ENCODE measurements around the gene MPRIP. TPM values are rescaled to one million over a fixed set of nuclear protein-coding genes. Genes with fewer than 3 reads are reported as not detected.
A peak's percentile ranks its signal among the peaks of the same experiment; 100 is the strongest.

The MPRIP gene
- total and polyA plus RNA-seq, 8 donors = 80.2 to 518 (median 190) TPM

DNA sequence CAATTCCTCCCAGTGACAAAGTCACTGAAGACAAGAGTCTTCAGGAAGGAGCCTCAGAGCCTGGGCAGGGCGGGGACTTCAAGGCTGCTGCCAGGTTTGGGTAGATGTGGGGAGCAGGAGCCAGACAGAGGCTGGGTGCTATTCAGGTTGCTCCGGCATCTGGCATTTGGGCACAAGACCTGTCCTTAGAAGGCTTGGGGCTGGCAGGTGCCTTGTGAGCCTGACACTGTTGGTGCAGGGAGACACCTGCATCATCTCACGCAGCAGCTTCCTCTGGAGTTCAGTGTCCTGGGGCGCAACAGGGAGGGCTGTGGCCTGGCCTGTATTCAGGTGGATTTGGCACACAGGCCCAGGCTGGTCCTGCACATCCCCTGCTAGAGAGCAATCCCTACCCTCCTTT, 65.0 kb downstream of the MPRIP start:
- no peak overlapping the region for H3K4me3 ChIP-seq
- no peaks in the 10 kb centered on the region for H3K9me3 ChIP-seq
- H3K27ac ChIP-seq = peak overlapping the region; percentile 13 to 77 (median 74)
- H3K4me1 ChIP-seq = peaks cover 53 to 85% (median 67%) of the 10 kb centered on the region in 4 donors
- DNase-seq = no peak
- TF ChIP-seq EP300 (IDR thresholded peaks at IDR 0.05) = no peak
- TF ChIP-seq POLR2AphosphoS5 (IDR thresholded peaks at IDR 0.05) = no peak
- TF ChIP-seq POLR2A (IDR thresholded peaks at IDR 0.05) = no peak
- TF ChIP-seq, protein P1, sequence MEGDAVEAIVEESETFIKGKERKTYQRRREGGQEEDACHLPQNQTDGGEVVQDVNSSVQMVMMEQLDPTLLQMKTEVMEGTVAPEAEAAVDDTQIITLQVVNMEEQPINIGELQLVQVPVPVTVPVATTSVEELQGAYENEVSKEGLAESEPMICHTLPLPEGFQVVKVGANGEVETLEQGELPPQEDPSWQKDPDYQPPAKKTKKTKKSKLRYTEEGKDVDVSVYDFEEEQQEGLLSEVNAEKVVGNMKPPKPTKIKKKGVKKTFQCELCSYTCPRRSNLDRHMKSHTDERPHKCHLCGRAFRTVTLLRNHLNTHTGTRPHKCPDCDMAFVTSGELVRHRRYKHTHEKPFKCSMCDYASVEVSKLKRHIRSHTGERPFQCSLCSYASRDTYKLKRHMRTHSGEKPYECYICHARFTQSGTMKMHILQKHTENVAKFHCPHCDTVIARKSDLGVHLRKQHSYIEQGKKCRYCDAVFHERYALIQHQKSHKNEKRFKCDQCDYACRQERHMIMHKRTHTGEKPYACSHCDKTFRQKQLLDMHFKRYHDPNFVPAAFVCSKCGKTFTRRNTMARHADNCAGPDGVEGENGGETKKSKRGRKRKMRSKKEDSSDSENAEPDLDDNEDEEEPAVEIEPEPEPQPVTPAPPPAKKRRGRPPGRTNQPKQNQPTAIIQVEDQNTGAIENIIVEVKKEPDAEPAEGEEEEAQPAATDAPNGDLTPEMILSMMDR (IDR thresholded peaks at IDR 0.05) = no peak
- 81 to 91% (median 84%) methylated on average over 4 of the region's 4 CpGs for WGBS, 5 donors
- no peaks in the 10 kb centered on the region for H3K27me3 ChIP-seq
- intact Hi-C loops (cut with DNase I; ENCODE audit: low total_unique reads) = no loop called here
- H3K36me3 ChIP-seq = peaks cover 0 to 12% (median 9%) of the 10 kb centered on the region in 4 donors

DNA sequence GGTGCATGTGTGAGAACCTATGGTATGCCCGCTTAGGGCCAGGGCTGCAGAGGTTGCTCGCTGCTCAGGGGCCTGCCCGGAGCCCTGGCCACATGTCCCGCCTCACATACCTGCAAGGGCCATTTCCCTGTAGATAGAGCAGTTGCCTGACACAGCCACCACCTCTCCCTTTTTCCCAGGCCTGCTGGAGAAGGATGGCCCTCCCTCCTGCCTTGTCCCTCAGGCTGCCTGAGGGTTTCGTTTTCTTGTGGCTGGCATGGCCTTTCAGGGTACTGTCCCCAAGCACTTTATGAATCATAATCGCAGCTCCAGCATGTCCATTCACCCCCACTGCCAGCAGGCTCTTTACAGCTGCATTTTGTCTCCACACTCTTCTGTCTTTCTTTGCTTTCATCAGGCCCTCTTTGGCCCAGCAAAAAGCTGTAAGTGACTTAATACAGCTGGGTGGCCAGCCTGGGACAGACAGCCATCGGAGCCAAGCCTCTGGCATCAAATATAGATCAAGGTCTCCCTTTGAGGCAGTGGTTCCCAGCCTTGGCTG, 65.7 kb downstream of the MPRIP start:
- intact Hi-C loops (cut with DNase I; ENCODE audit: low total_unique reads) = no loop called here
- Histone ChIP-seq H3K9me3 (no peaks in the 10 kb centered on the region), H3K4me1 (peaks cover 53 to 85% (median 69%) of the 10 kb centered on the region in 4 donors), H3K27ac (peak overlapping the region; percentile 13 to 77 (median 74)), H3K27me3 (no peaks in the 10 kb centered on the region), H3K4me3 (no peak overlapping the region), H3K36me3 (peaks cover 0 to 12% (median 3%) of the 10 kb centered on the region in 4 donors)
- TF ChIP-seq POLR2A (IDR thresholded peaks at IDR 0.05) (no peak), EP300 (IDR thresholded peaks at IDR 0.05) (no peak), POLR2AphosphoS5 (IDR thresholded peaks at IDR 0.05) (peak in 1 of 3 donors; percentile 44)
- TF ChIP-seq, protein P1 (IDR thresholded peaks at IDR 0.05) = no peak
- DNase-seq = peak in 1 of 2 donors; percentile 39
- 34 to 45% (median 37%) methylated on average over 7 of the region's 7 CpGs for WGBS, 5 donors

DNA sequence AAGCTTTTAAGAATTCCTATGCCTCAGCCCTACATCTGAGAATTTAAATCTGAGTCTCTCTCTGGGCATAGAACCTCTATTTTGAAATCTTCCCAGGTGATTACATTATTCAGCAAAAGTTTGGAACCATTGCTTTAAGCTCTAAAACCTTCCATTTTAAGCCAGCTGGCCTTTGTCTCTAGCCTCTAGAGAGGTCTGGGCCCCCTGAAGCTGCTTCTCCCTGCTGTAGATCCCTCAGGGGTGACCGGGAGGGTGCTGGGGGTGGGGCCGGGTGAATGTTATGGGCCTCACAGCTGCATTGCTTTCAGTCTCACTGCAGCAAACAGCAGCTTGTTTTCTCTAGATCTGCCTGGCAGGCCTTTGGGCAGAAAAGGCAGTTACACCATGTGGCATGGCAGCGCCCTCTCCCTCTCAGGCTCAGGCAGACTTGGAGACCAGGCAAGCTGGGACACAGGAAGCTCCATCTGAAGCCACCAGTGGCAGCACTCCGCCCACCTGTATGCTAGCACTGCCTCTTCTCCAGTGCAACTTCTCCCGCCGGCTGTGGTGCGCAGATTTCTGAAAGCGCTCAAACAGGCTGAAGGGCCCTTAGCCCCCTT, 66.3 kb downstream of the MPRIP start:
- 26 to 60% (median 30%) methylated on average over 8 of the region's 8 CpGs for WGBS, 5 donors
- Histone ChIP-seq H3K4me1 (peaks cover 53 to 80% (median 72%) of the 10 kb centered on the region in 4 donors), H3K36me3 (peaks cover 0 to 12% (median 3%) of the 10 kb centered on the region in 4 donors), H3K4me3 (no peak overlapping the region), H3K27me3 (no peaks in the 10 kb centered on the region), H3K9me3 (no peaks in the 10 kb centered on the region), H3K27ac (peak overlapping the region; percentile 70 to 78 (median 74))
- TF ChIP-seq EP300 (IDR thresholded peaks at IDR 0.05) = no peak
- no peak for TF ChIP-seq POLR2A (IDR thresholded peaks at IDR 0.05)
- TF ChIP-seq, protein P1 (IDR thresholded peaks at IDR 0.05) = no peak
- TF ChIP-seq POLR2AphosphoS5 (IDR thresholded peaks at IDR 0.05) = no peak
- intact Hi-C loops (cut with DNase I; ENCODE audit: low total_unique reads) = no loop called here
- peak; percentile 57 to 69 for DNase-seq

DNA sequence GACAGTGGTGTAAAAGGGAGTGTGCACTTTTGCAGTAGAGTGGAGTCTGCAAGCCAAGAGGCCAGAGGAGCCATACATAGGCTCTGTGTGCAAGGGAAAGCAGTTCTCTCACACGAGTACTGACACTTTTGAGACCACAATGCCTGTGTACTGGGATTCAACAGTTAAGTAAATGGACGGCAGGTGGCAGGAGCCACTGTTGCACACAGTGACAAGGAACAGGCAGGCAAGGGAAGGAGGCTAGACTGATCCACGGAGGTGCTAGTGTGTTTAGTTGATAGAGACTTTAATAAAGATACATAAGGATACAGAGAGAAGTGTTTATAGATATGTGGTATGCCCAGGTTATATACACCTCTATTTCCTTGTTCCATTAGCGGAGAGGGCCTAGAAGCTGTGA, 67.0 kb downstream of the MPRIP start:
- DNase-seq = peak; percentile 47 to 71
- Histone ChIP-seq H3K27me3 (no peaks in the 10 kb centered on the region), H3K36me3 (peaks cover 0 to 12% (median 3%) of the 10 kb centered on the region in 4 donors), H3K27ac (peak overlapping the region; percentile 70 to 78 (median 74)), H3K4me1 (peaks cover 53 to 81% (median 69%) of the 10 kb centered on the region in 4 donors), H3K4me3 (no peak overlapping the region), H3K9me3 (no peaks in the 10 kb centered on the region)
- TF ChIP-seq POLR2AphosphoS5 (IDR thresholded peaks at IDR 0.05) (no peak), EP300 (IDR thresholded peaks at IDR 0.05) (no peak), POLR2A (IDR thresholded peaks at IDR 0.05) (no peak)
- TF ChIP-seq, protein P1 (IDR thresholded peaks at IDR 0.05) = peak in 1 of 7 experiments; percentile 28
- intact Hi-C loops (cut with DNase I; ENCODE audit: low total_unique reads) = no loop called here
- WGBS, 5 donors = 20 to 47% (median 35%) methylated on average over 4 of the region's 4 CpGs
